ENCODE measurements around the gene KRT7.
"Not testable (repeated sequence)": the region's sequence is repeated elsewhere in the genome, so short reads cannot be mapped to it uniquely, and the experiment has no call there.

Gene KRT7

GRCh38 chr12:52231305-52232202, 1.5 kb upstream of the KRT7 start:
- DNase-seq, result no peak

GRCh38 chr12:52232203-52232673, 805 bp upstream of the KRT7 start:
- no peak for DNase-seq

GRCh38 chr12:52233462-52234207, 592 bp downstream of the KRT7 start:
- DNase-seq, result no peak

GRCh38 chr12:52234223-52234810, 1.3 kb downstream of the KRT7 start:
- DNase-seq, result no peak

GRCh38 chr12:52235001-52235764, 2.1 kb downstream of the KRT7 start:
- DNase-seq, result no peak

- DNase-seq, result no peak
Observed at GRCh38 chr12:52235822-52236361, 2.8 kb downstream of the KRT7 start.

- no peak for DNase-seq
Observed at GRCh38 chr12:52236386-52237050, 3.5 kb downstream of the KRT7 start.

GRCh38 chr12:52238207-52238840, 5.3 kb downstream of the KRT7 start:
- no peak for DNase-seq

- DNase-seq, result no peak
Observed at GRCh38 chr12:52238916-52239646, 6.0 kb downstream of the KRT7 start.

- DNase-seq, result no peak
Observed at GRCh38 chr12:52239767-52240166, 6.7 kb downstream of the KRT7 start.

- not testable (repeated sequence) for DNase-seq
Observed at GRCh38 chr12:52240247-52240646, 7.2 kb downstream of the KRT7 start.

GRCh38 chr12:52241205-52241842, 8.3 kb downstream of the KRT7 start:
- no peak for DNase-seq

- no peak for DNase-seq
Observed at GRCh38 chr12:52242442-52243258, 9.6 kb downstream of the KRT7 start.

- DNase-seq, result no peak
Observed at GRCh38 chr12:52243259-52243855, 10.3 kb downstream of the KRT7 start.

GRCh38 chr12:52243856-52244614, 11.0 kb downstream of the KRT7 start:
- DNase-seq, result peak; percentile 62

GRCh38 chr12:52244615-52244994, 11.6 kb downstream of the KRT7 start:
- DNase-seq, result no peak

- DNase-seq, result no peak
Observed at GRCh38 chr12:52245259-52245961, 12.4 kb downstream of the KRT7 start.

All from CD4-positive, alpha-beta T cell treated with Interleukin-6 for 4 hours (primary cell).